ENCODE data around the gene ZGRF1. TPM values are rescaled to one million over a fixed set of nuclear protein-coding genes. Genes with fewer than 3 reads are reported as not detected.
A peak's percentile ranks its signal among the peaks of the same experiment; 100 is the strongest.
"Not testable (repeated sequence)": the region's sequence is repeated elsewhere in the genome, so short reads cannot be mapped to it uniquely, and the experiment has no call there.

ZGRF1 gene
- total and polyA plus RNA-seq, 2 experiments from 2014 or later, result 3.1 to 5.3 TPM

DNA sequence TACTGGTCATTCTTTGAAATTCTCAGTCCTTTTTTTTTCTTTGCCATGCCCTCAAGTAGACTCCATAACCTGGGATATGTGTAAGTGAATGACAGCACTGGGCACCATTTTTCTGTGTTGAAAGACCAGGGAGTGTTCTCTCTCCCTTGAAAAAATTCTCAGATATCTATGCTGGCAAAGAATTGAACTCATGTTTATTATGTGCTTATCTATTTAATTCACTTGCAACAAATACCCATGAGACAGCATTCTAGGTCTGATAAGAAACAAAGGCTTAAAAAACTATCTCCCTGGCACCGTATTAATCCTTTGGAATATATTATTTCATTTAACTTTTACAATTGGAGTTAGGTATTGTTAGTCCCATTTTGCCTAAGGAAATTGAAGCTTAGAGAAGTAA is 37.0 kb upstream of the ZGRF1 start:
- DNase-seq, result no peak
- Histone ChIP-seq H2AFZ (no peak overlapping the region), H4K20me1 (ENCODE audit: insufficient read depth) (no peaks in the 10 kb centered on the region), H3K27me3 (replicated peaks; ENCODE audit: insufficient read depth) (no peaks in the 10 kb centered on the region), H3K4me1 (ENCODE audit: insufficient read depth) (no peaks in the 10 kb centered on the region), H3K36me3 (ENCODE audit: low read depth) (no peaks in the 10 kb centered on the region), H3K9me3 (ENCODE audit: low read depth) (no peaks in the 10 kb centered on the region), H3K79me2 (ENCODE audit: insufficient read depth) (no peaks in the 10 kb centered on the region), H3K4me3 (no peak overlapping the region), H3K9ac (no peak overlapping the region), H3K27ac (no peak overlapping the region), H3K4me2 (ENCODE audit: unreplicated experiment) (no peak overlapping the region), H3F3A (ENCODE audit: insufficient read depth) (no peaks in the 10 kb centered on the region), H3K9me2 (ENCODE audit: insufficient read depth) (0 out of 2 replicates have a peak, but pooled peaks cover 3% of the 10 kb centered on the region)
- in situ Hi-C loops (cut with MboI), result no loop called here
- TF ChIP-seq EZH2 (IDR thresholded peaks at IDR 0.05; ENCODE audit: insufficient read depth, poor library complexity, severe bottlenecking) (no peak), EZH2phosphoT487 (IDR thresholded peaks at IDR 0.05; ENCODE audit: insufficient read depth, low read depth) (no peak)
- 67 to 77% methylated on average over 1 of the region's 1 CpG for WGBS, 2 experiments (ENCODE audit: low coverage in 1 of 2, low lambda C conversion rate in 2 of 2, missing lambda C conversion rate in 2 of 2)

DNA sequence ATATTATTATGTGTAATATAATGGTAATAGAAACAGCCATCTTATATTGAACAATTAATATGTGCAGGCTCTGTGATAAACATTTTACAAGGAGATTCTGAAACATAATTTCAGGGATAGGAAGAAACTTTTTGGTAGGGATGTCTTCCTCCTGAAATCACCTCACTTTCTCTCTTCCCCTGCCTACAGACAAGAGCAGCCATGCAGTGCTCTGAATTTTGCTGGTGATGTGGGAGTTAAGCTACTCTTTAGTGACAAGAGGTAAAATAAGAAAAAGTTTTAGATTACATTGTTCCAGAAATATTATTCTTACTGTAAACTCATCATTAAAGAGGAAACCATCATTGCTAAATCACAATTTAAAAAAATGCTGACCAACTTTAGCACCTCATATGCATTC is 36.4 kb upstream of the ZGRF1 start:
- DNase-seq, result no peak
- Histone ChIP-seq H3K9me2 (ENCODE audit: insufficient read depth) (0 out of 2 replicates have a peak, but pooled peaks cover 3% of the 10 kb centered on the region), H3F3A (ENCODE audit: insufficient read depth) (no peaks in the 10 kb centered on the region), H2AFZ (no peak overlapping the region), H3K79me2 (ENCODE audit: insufficient read depth) (no peaks in the 10 kb centered on the region), H3K4me3 (no peak overlapping the region), H4K20me1 (ENCODE audit: insufficient read depth) (no peaks in the 10 kb centered on the region), H3K9me3 (ENCODE audit: low read depth) (no peaks in the 10 kb centered on the region), H3K4me2 (ENCODE audit: unreplicated experiment) (no peak overlapping the region), H3K27me3 (replicated peaks; ENCODE audit: insufficient read depth) (no peaks in the 10 kb centered on the region), H3K9ac (no peak overlapping the region), H3K36me3 (ENCODE audit: low read depth) (no peaks in the 10 kb centered on the region), H3K4me1 (ENCODE audit: insufficient read depth) (no peaks in the 10 kb centered on the region), H3K27ac (no peak overlapping the region)
- in situ Hi-C loops (cut with MboI), result no loop called here
- TF ChIP-seq EZH2phosphoT487 (IDR thresholded peaks at IDR 0.05; ENCODE audit: insufficient read depth, low read depth) (no peak), EZH2 (IDR thresholded peaks at IDR 0.05; ENCODE audit: insufficient read depth, poor library complexity, severe bottlenecking) (no peak)

DNA sequence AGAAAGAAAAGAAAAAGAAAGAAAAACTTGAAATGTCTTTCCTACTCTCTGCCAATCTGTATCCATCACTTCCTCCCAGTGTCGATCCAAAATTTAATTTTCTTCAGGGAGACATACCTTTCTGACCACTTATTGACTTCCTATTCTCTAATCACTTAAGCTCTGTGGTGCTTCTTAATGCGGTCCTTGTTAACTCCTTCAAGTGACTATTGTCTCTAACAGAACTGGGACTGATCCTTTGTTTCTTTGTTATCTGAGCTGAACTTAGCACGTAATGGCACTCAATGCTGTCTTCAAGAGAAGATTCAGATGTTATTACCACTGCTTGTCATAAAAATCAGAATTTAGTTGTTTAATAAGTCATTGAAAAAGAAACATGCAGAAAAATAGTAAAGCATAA is 31.4 kb upstream of the ZGRF1 start:
- DNase-seq, result no peak
- no peak overlapping the region for H2AFZ ChIP-seq
- no peaks in the 10 kb centered on the region for H3K9me3 ChIP-seq (ENCODE audit: low read depth)
- WGBS, 2 experiments (ENCODE audit: low coverage in 1 of 2, low lambda C conversion rate in 2 of 2, missing lambda C conversion rate in 2 of 2), result 97% methylated on average over 3 of the region's 3 CpGs
- no peaks in the 10 kb centered on the region for H3K4me1 ChIP-seq (ENCODE audit: insufficient read depth)
- H3K27me3 ChIP-seq (replicated peaks; ENCODE audit: insufficient read depth), result no peaks in the 10 kb centered on the region
- TF ChIP-seq EZH2phosphoT487 (IDR thresholded peaks at IDR 0.05; ENCODE audit: insufficient read depth, low read depth) (no peak), EZH2 (IDR thresholded peaks at IDR 0.05; ENCODE audit: insufficient read depth, poor library complexity, severe bottlenecking) (no peak)
- no peaks in the 10 kb centered on the region for H3K9me2 ChIP-seq (ENCODE audit: insufficient read depth)
- no peak overlapping the region for H3K27ac ChIP-seq
- no peak overlapping the region for H3K9ac ChIP-seq
- H3K4me3 ChIP-seq, result no peak overlapping the region
- no peak overlapping the region for H3K4me2 ChIP-seq (ENCODE audit: unreplicated experiment)
- in situ Hi-C loops (cut with MboI), result no loop called here
- no peaks in the 10 kb centered on the region for H3K79me2 ChIP-seq (ENCODE audit: insufficient read depth)
- H3F3A ChIP-seq (ENCODE audit: insufficient read depth), result no peaks in the 10 kb centered on the region
- no peaks in the 10 kb centered on the region for H3K36me3 ChIP-seq (ENCODE audit: low read depth)
- H4K20me1 ChIP-seq (ENCODE audit: insufficient read depth), result no peaks in the 10 kb centered on the region

DNA sequence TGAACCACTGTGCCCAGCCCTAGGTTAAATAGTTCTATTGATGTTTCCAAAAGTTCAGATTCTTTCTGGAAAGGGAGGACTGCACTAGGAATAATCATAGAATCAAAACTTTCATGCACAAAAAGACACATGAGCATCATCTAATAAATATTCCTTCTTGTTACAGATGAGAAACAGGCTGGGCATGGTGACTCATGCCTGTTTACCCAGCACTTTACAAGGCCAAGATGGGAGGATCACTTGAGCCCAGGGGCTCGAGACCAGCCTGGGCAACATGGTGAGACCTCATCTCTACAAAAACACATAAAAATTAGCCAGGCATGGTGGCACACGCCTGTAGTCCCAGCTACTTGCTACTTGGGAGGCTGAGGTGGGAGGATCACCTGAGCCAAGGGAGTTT is 27.9 kb upstream of the ZGRF1 start:
- no peaks in the 10 kb centered on the region for H4K20me1 ChIP-seq (ENCODE audit: insufficient read depth)
- no peak overlapping the region for H3K27ac ChIP-seq
- H3K4me1 ChIP-seq (ENCODE audit: insufficient read depth), result no peaks in the 10 kb centered on the region
- peak; percentile 7 for DNase-seq
- H2AFZ ChIP-seq, result no peak overlapping the region
- H3K9me3 ChIP-seq (ENCODE audit: low read depth), result no peaks in the 10 kb centered on the region
- no peaks in the 10 kb centered on the region for H3F3A ChIP-seq (ENCODE audit: insufficient read depth)
- WGBS, 2 experiments (ENCODE audit: low coverage in 1 of 2, low lambda C conversion rate in 2 of 2, missing lambda C conversion rate in 2 of 2), result 75 to 82% methylated on average over 2 of the region's 2 CpGs
- in situ Hi-C loops (cut with MboI), result no loop called here
- no peak overlapping the region for H3K9ac ChIP-seq
- no peaks in the 10 kb centered on the region for H3K9me2 ChIP-seq (ENCODE audit: insufficient read depth)
- H3K36me3 ChIP-seq (ENCODE audit: low read depth), result no peaks in the 10 kb centered on the region
- TF ChIP-seq EZH2phosphoT487 (IDR thresholded peaks at IDR 0.05; ENCODE audit: insufficient read depth, low read depth), result no peak
- TF ChIP-seq EZH2 (IDR thresholded peaks at IDR 0.05; ENCODE audit: insufficient read depth, poor library complexity, severe bottlenecking), result no peak
- no peaks in the 10 kb centered on the region for H3K27me3 ChIP-seq (replicated peaks; ENCODE audit: insufficient read depth)
- no peak overlapping the region for H3K4me2 ChIP-seq (ENCODE audit: unreplicated experiment)
- H3K4me3 ChIP-seq, result no peak overlapping the region
- no peaks in the 10 kb centered on the region for H3K79me2 ChIP-seq (ENCODE audit: insufficient read depth)

DNA sequence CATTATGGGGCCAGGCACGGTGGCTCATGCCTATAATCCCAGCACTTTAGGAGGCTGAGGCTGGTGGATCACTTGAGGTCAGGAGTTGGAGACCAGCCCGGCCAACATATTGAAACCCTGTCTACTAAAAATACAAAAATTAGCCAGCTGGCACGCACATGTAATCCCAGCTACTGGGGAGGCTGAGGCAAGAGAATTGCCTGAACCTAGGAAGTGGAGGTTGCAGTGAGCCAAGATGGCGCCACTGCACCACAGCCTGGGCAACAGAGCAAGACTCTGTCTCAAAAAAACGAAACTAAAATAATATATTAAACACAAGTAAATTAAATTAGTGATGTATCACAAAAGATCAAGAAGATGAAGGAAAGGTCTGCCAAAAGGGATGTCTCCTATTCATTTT is 19.4 kb upstream of the ZGRF1 start:
- H3K79me2 ChIP-seq (ENCODE audit: insufficient read depth); H2AFZ ChIP-seq; H3F3A ChIP-seq (ENCODE audit: insufficient read depth); H3K4me2 ChIP-seq (ENCODE audit: unreplicated experiment); DNase-seq; H3K4me1 ChIP-seq (ENCODE audit: insufficient read depth); in situ Hi-C loops (cut with MboI); H4K20me1 ChIP-seq (ENCODE audit: insufficient read depth); H3K27me3 ChIP-seq (replicated peaks; ENCODE audit: insufficient read depth); H3K9me3 ChIP-seq (ENCODE audit: low read depth); H3K9me2 ChIP-seq (ENCODE audit: insufficient read depth); H3K4me3 ChIP-seq; H3K27ac ChIP-seq; H3K9ac ChIP-seq: not testable (repeated sequence)
- H3K36me3 ChIP-seq (ENCODE audit: low read depth), result peaks cover 50% of the 10 kb centered on the region
- 98 to 99% methylated on average over 5 of the region's 5 CpGs for WGBS, 2 experiments (ENCODE audit: low coverage in 1 of 2, low lambda C conversion rate in 2 of 2, missing lambda C conversion rate in 2 of 2)
